Activated CD8-positive, alpha-beta memory T cell treated with anti-CD3 and anti-CD28 coated beads for 48 hours (primary cell): ENCODE data around the gene GJB4.
"Not testable (repeated sequence)": the region's sequence is repeated elsewhere in the genome, so short reads cannot be mapped to it uniquely, and the experiment has no call there.

ENCODE experiments used
- DNase-seq, 3 experiments: peaks; one replicate each; pipeline ENCODE4 v3.0.0-alpha.2; 2020; ENCODE audit warnings: low read depth in 2 of 3, low spot score in 2 of 3

GJB4 gene

GRCh38 chr1:34794790-34795180 lies 35.2 kb downstream of the GJB4 start:
- DNase-seq: no peak

GRCh38 chr1:34795916-34796315 lies 36.4 kb downstream of the GJB4 start:
- DNase-seq: no peak

- no peak for DNase-seq
Observed at GRCh38 chr1:34796990-34797389, 37.5 kb downstream of the GJB4 start.

- DNase-seq: no peak
Observed at GRCh38 chr1:34800214-34800613, 40.7 kb downstream of the GJB4 start.

- no peak for DNase-seq
Observed at GRCh38 chr1:34803770-34804169, 44.2 kb downstream of the GJB4 start.

- DNase-seq: no peak
Observed at GRCh38 chr1:34806396-34806795, 46.9 kb downstream of the GJB4 start.

GRCh38 chr1:34808051-34808810 lies 48.7 kb downstream of the GJB4 start:
- no peak for DNase-seq

GRCh38 chr1:34810781-34811180 lies 51.2 kb downstream of the GJB4 start:
- DNase-seq: not testable (repeated sequence)
